ENCODE measurements around the gene ANK3. TPM values are rescaled to one million over a fixed set of nuclear protein-coding genes. Genes with fewer than 3 reads are reported as not detected.

Gene ANK3
- total RNA-seq, 6 experiments from 2014 or later: not detected

- H3K36me3 Mint-ChIP-seq (ENCODE audit: low read depth): no peaks in the 10 kb centered on the region
- DNase-seq: no peak
- no peak overlapping the region for H3K4me3 Mint-ChIP-seq
- no peak overlapping the region for H3K27ac Mint-ChIP-seq
- no peaks in the 10 kb centered on the region for H3K9me3 Mint-ChIP-seq
- H3K27me3 Mint-ChIP-seq (ENCODE audit: insufficient read depth): peaks cover 3% of the 10 kb centered on the region
- TF ChIP-seq, protein P1, sequence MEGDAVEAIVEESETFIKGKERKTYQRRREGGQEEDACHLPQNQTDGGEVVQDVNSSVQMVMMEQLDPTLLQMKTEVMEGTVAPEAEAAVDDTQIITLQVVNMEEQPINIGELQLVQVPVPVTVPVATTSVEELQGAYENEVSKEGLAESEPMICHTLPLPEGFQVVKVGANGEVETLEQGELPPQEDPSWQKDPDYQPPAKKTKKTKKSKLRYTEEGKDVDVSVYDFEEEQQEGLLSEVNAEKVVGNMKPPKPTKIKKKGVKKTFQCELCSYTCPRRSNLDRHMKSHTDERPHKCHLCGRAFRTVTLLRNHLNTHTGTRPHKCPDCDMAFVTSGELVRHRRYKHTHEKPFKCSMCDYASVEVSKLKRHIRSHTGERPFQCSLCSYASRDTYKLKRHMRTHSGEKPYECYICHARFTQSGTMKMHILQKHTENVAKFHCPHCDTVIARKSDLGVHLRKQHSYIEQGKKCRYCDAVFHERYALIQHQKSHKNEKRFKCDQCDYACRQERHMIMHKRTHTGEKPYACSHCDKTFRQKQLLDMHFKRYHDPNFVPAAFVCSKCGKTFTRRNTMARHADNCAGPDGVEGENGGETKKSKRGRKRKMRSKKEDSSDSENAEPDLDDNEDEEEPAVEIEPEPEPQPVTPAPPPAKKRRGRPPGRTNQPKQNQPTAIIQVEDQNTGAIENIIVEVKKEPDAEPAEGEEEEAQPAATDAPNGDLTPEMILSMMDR (IDR thresholded peaks at IDR 0.05): no peak
- no peaks in the 10 kb centered on the region for H3K4me1 Mint-ChIP-seq (ENCODE audit: low read depth)
Observed at GRCh38 chr10:60176925-60177324, 212.8 kb downstream of the ANK3 start.

DNA sequence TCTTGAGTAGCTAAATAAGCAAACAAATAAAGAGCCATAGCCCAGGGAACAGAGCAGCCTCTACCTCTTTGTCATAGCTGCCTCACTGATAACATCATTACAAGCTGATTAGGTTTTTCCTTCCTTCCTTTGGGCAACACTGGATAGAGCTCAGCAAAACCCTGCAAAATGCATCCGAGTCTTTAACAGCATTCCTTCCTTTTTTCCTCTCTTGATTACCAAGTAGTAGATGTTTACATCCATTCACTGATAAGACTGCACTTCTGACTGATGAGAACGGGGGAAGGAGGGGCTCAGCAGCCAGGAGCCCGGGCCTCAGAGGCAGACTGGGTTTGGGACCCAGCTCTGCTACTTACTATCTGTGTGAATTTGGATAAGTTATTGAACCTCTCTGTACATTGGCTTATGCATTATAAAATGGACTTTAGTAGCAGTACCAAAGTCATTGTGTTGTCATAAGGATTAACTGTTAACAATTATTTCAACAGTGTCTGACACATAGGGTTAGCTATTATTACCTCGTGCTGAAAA lies 214.2 kb downstream of the ANK3 start:
- TF ChIP-seq, protein P1 (IDR thresholded peaks at IDR 0.05): no peak
- Mint-ChIP-seq H3K27ac (no peak overlapping the region), H3K27me3 (ENCODE audit: insufficient read depth) (peaks cover 3% of the 10 kb centered on the region), H3K4me3 (no peak overlapping the region), H3K36me3 (ENCODE audit: low read depth) (no peaks in the 10 kb centered on the region), H3K4me1 (ENCODE audit: low read depth) (no peaks in the 10 kb centered on the region), H3K9me3 (no peaks in the 10 kb centered on the region)
- no peak for DNase-seq

GRCh38 chr10:60172363-60172990 lies 217.2 kb downstream of the ANK3 start:
- no peaks in the 10 kb centered on the region for H3K36me3 Mint-ChIP-seq (ENCODE audit: low read depth)
- H3K4me3 Mint-ChIP-seq: no peak overlapping the region
- TF ChIP-seq, protein P1 (IDR thresholded peaks at IDR 0.05): no peak
- H3K4me1 Mint-ChIP-seq (ENCODE audit: low read depth): no peaks in the 10 kb centered on the region
- no peaks in the 10 kb centered on the region for H3K9me3 Mint-ChIP-seq
- no peaks in the 10 kb centered on the region; the same call in none of the 2 replicates for H3K27me3 Mint-ChIP-seq (ENCODE audit: insufficient read depth)
- no peak for DNase-seq
- H3K27ac Mint-ChIP-seq: no peak overlapping the region

DNA sequence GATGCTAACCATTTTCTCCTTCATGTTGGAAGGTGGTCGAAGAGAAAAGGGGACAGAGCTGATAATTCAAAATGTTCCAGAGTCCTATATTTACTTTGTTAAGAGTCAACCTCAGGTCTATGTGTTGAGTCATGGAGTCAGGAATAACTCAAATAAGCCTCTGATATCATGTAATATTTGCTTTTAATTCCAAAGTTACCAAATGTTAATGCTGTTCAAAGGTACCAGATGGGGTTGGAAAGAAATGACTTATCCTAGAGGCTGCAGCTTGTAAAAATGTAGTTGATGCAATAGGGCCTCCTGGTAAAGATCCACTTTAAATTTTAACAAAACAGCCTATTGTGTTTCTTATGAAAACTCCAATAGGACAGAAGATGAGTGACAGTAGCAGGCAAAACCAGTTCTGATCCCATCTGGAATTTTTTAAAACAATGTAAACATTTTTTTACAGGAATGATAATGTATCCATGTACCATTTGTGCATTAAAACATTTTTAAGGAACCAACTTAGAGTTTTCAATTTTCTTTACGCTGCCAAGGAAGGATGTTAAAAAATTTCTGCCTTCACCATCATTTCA lies 218.2 kb downstream of the ANK3 start:
- H3K4me1 Mint-ChIP-seq (ENCODE audit: low read depth): no peaks in the 10 kb centered on the region
- TF ChIP-seq, protein P1 (IDR thresholded peaks at IDR 0.05): no peak
- DNase-seq: no peak
- H3K36me3 Mint-ChIP-seq (ENCODE audit: low read depth): no peaks in the 10 kb centered on the region
- no peak overlapping the region for H3K27ac Mint-ChIP-seq
- no peaks in the 10 kb centered on the region; the same call in none of the 2 replicates for H3K27me3 Mint-ChIP-seq (ENCODE audit: insufficient read depth)
- H3K9me3 Mint-ChIP-seq: no peaks in the 10 kb centered on the region
- H3K4me3 Mint-ChIP-seq: no peak overlapping the region

GRCh38 chr10:60170250-60170649 lies 219.4 kb downstream of the ANK3 start:
- H3K27ac Mint-ChIP-seq: no peak overlapping the region
- H3K36me3 Mint-ChIP-seq (ENCODE audit: low read depth): no peaks in the 10 kb centered on the region
- TF ChIP-seq, protein P1 (IDR thresholded peaks at IDR 0.05): no peak
- DNase-seq: no peak
- H3K27me3 Mint-ChIP-seq (ENCODE audit: insufficient read depth): no peaks in the 10 kb centered on the region; the same call in none of the 2 replicates
- no peaks in the 10 kb centered on the region for H3K4me1 Mint-ChIP-seq (ENCODE audit: low read depth)
- H3K4me3 Mint-ChIP-seq: no peak overlapping the region
- no peaks in the 10 kb centered on the region for H3K9me3 Mint-ChIP-seq
